HK-2 (cell line): ENCODE data around the gene POT1.

Experiments used
- DNase-seq: peaks from one replicate; pipeline ENCODE4 v3.0.0-alpha.2; 2018; ENCODE audit not compliant: unreplicated experiment

POT1 gene

GRCh38 chr7:124801330-124801895 lies 128.2 kb downstream of the POT1 start:
- DNase-seq, result no peak

GRCh38 chr7:124800386-124800785 lies 129.2 kb downstream of the POT1 start:
- DNase-seq, result no peak

- DNase-seq, result no peak
These were observed 130.2 kb downstream of the POT1 start for GRCh38 chr7:124799448-124799847.

- no peak for DNase-seq
These were observed 132.9 kb downstream of the POT1 start for GRCh38 chr7:124796771-124797170.

GRCh38 chr7:124792696-124793095 lies 136.9 kb downstream of the POT1 start:
- no peak for DNase-seq

- DNase-seq, result no peak
These were observed 137.6 kb downstream of the POT1 start for GRCh38 chr7:124792002-124792401.

- DNase-seq, result no peak
These were observed 138.2 kb downstream of the POT1 start for GRCh38 chr7:124791426-124791825.

- DNase-seq, result no peak
These were observed 139.0 kb downstream of the POT1 start for GRCh38 chr7:124790645-124791044.

- DNase-seq, result no peak
These were observed 143.6 kb downstream of the POT1 start for GRCh38 chr7:124785994-124786393.

- DNase-seq, result peak; percentile 35
These were observed 144.5 kb downstream of the POT1 start for GRCh38 chr7:124784879-124785818.

GRCh38 chr7:124783271-124783670 lies 146.4 kb downstream of the POT1 start:
- DNase-seq, result no peak

- DNase-seq, result no peak
These were observed 147.5 kb downstream of the POT1 start for GRCh38 chr7:124781907-124782734.

GRCh38 chr7:124781418-124781817 lies 148.2 kb downstream of the POT1 start:
- DNase-seq, result no peak

GRCh38 chr7:124780608-124781007 lies 149.0 kb downstream of the POT1 start:
- no peak for DNase-seq

GRCh38 chr7:124780056-124780455 lies 149.6 kb downstream of the POT1 start:
- no peak for DNase-seq

- DNase-seq, result no peak
These were observed 150.0 kb downstream of the POT1 start for GRCh38 chr7:124779620-124780019.

- DNase-seq, result no peak
These were observed 150.4 kb downstream of the POT1 start for GRCh38 chr7:124779194-124779593.

GRCh38 chr7:124777268-124777667 lies 152.4 kb downstream of the POT1 start:
- no peak for DNase-seq

- no peak for DNase-seq
These were observed 153.5 kb downstream of the POT1 start for GRCh38 chr7:124776153-124776552.

- no peak for DNase-seq
These were observed 154.2 kb downstream of the POT1 start for GRCh38 chr7:124775422-124775821.

GRCh38 chr7:124773938-124774337 lies 155.7 kb downstream of the POT1 start:
- no peak for DNase-seq

GRCh38 chr7:124773339-124773738 lies 156.3 kb downstream of the POT1 start:
- DNase-seq, result no peak
